DMS 273 (cell line): ENCODE data around the gene ERMAP.
"Not testable (repeated sequence)": the region's sequence is repeated elsewhere in the genome, so short reads cannot be mapped to it uniquely, and the experiment has no call there.

ENCODE experiments used
- DNase-seq: peaks from one replicate; lab custom pipeline; 2025; ENCODE audit not compliant: unreplicated experiment; lab: John Stamatoyannopoulos, UW

The ERMAP gene

DNA sequence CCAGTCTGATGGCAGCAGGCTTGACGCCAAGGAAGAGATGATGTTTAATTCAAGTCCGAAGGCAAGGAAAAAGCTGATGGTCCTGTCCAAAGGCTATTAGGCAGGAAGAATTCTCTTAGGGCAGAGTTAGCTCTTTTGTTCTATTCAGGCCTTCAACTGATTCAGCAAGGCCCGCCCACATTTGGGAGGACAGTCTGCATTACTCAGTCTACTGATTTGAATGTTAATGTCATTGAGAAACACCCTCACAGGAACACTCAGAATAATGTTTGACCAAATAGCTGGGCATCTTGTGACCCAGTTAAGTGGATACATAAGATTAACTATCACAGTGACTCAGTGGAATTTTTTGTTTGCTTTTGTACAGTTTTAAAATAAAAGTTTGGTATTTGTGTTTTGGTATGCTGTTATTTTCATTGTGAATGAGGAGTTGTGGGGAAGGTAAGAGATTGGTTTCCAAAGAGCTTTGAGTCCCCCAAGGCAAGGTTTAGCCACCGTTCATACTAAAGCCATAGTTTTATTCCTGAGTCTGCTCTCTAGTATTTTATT lies 27.7 kb downstream of the ERMAP start:
- no peak for DNase-seq

DNA sequence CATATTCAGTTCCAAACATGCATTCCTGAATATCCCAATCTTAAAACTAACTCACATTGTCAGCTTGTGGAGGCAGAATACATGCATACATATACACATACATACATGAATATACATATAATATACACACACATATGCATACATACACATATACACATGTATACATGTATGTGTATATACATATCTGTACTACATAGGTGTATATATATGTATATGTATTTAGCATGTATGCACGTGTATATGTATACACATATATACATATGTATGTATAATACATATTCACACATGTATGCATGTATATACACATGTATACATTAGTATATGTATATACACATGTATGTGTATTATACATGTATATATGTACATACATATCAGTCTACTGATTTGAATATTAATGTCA lies 28.3 kb downstream of the ERMAP start:
- no peak for DNase-seq

DNA sequence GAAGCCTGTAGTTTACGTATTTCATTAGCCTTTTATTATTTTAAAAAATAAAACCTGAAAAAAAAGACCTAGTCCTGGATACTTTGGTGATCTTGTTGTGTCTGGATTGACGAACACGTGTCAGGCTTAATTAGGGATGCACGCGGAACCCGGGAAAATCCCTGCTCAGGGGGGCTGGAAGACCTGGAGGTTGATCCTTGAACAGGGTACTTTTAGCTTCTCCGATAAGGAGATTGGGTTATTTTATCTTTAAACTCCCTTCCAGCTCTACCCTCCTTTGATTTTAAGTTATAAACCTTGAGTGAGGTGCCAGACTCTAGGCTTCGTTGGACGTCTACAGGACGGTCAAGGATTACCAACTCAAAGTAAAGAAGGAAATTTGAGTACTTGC lies 28.9 kb downstream of the ERMAP start:
- peak; percentile 70 for DNase-seq

DNA sequence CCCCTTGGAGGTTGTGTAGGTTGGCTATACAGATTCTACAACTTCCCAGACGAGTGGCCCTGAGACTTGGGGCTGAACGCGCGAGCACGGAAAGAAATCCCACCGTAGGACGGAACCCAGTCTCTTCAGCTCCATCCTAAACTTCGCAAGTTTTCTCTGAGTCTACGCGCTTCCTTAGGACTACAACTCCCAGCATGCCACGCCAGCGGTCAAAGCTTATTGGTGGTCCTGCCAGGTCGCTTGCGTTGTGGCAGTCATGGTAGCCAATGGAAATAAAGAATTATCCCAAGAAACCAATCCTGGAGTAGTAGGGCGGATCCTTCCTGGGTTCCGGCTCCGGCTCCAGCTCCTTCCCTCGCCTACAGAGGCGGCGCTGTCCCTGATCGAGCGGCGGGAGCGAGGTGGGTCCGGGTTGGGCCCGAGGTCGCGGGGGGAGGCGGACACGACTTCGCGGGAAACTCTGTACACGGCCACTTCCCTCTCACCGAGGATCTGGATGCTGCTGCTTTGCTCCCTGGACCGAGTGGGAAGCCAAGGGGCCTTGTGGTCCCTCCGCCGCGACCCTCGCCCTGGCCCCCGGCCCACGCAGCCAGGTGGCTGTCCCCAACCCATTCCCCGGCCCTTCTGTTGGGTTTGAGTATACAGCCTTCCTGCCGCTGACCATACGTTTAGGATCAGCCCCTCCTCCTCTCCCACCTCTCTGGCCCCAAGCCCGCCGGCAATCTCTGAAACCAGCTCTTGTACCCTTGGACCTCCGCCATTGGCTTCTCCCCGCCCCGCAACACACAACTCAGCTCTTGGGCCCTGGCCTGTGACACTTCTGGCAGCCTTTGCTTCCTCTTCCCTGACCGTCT lies 29.6 kb downstream of the ERMAP start, which contains the start of gene ZNF691:
Gene ZNF691, plus strand, starts transcription at position 357 of the 854 bp plus-strand sequence. CDS start 3,046 bp downstream, outside the sequence.
- DNase-seq = peak; percentile 99

DNA sequence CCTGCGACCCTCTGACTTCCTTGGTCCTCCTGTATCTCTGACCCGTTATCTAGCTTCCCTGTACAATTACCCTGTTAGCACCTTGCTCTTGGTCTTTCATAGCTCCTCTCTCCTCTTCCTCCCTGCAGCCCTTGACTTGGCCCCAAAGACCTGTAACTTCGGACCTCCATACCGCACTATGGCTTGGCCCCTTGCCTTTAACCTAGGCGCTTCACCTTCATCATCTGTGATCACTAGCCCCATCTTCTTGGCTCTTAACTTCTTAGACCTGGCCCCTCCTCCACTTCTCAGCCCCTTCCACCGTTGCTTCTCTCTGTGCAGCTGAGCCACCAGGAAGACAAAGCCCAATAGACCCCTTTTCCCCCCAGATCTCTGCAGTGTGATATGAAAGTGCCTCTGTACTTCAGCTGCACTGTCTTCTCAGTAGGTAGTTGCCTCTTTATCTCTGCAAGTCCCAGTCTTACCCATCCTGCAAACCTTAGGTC lies 30.2 kb downstream of the ERMAP start:
- DNase-seq = no peak

DNA sequence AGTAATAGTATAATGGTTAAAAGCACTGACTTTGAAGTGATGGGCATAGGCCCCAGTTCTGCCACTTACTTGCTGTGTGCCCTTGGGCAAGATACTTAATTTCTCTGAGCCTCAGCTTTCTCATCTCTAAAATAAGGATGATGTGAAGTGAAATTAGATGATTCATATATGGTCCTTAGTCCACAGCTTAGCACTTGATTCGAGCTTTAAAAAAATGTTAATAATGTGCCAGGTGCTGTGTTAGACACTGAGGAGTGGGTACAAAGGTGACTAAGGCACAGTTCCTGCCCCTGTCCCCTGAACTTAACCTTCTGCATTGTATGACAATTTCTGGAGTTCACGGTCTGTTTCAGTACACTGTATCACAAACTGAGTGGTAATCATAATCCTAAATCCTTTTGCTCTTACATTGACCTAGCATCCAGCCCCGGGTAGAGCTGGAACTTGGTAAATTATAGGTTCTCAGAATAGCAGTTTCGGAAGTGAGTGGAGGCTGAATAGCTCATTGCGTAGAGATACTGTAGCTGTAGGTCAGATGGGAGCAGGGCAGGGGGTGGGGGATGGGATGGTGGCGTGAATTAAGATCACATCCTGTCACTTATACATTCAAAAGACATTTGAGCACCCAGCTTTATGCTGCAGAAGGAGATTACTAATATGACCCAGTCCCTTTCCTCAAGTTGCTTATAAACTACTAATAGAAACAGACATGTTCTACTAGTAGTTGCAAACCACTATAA lies 31.0 kb downstream of the ERMAP start:
- DNase-seq = no peak

DNA sequence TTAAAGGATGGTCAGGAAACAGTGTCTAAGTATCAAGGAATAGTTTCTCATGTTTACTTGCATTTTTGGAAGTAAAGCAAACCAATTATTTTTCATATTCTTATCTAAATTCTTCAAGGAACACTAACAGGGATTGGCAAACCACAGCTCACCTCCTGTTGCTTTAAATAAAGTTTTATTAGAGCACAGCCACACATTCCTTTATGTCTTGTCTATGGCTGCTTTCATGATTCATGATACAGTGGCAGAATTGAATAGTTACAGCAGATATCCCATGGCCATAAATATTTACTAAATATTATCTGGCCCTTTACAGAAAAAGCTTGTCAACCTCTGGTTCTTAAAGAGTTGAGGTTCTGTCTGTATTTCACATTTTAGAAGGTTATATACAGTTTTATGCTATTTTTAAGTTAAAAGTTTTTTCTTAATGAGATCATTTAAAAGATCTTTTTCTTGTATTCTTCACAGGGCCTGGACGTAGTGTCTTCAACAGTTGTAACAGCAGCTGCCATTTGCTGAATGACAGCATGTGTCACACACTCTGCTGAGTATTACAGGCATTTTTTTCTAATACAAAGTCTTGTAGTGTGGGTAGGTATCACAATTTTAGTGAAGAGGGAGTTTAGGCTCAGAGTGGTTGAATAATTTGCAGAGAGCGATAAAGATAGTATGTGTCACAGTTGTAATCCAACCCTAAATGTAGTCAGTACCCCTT lies 32.1 kb downstream of the ERMAP start:
- DNase-seq = no peak

DNA sequence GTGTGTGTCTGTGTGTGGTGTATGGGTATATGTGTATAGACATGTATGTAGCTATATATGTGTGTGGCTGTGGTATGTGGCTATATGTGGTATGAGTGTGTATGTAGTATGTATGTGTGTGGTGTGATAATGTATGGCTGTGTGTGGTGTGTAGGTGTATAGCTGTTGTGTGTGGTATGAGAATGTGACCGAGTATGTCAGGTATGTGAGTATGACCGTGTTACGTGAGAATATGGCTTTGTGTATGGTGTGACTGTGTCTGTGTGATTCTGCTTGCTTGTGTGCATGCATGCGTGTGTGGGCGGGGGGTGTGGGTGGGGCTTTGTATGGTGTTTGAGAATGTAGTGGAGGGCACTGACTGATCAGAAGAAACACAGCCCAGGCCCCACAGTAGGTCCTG lies 33.0 kb downstream of the ERMAP start:
- no peak for DNase-seq

DNA sequence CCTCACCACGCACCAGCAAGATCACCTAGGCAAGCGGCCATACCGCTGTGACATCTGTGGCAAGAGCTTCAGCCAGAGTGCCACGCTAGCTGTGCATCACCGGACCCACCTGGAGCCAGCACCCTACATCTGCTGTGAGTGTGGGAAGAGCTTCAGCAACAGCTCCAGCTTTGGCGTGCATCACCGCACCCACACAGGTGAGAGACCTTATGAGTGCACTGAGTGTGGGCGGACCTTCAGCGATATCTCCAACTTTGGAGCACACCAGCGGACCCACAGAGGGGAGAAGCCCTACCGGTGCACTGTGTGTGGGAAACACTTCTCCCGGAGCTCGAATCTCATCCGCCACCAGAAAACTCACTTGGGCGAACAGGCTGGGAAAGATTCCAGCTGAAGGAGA lies 34.5 kb downstream of the ERMAP start:
- DNase-seq = no peak

DNA sequence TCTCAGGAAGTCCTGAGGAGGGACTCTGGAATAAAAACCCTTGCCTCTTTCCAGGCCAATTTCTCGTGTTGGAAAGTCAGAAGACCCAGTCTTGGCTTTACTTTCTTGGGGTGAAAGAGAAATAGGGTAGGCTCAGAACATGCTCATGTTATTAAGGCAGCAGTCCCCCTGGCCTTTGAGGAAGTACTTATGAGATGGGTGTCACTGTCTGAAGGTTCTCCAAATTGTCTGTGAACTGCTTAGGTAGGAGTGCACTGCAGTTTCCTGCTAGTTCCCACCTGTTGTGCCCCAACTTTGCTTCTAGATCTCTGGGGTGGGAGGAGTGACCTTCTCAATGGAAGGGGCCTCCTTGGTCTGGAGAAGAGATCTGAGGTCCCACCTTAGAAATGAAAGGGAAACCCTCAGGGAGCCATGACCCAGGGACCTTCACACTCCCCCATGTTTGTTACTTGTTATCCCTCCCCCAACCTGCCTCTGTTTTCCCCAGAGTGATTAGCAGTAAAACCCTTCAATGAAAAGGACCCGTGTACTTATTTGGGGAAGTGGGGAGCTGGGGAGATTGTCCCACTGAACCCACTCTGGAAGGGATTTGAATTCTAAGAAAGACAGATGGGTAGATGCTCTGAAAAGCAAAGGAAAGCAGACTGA lies 35.2 kb downstream of the ERMAP start:
- no peak for DNase-seq

DNA sequence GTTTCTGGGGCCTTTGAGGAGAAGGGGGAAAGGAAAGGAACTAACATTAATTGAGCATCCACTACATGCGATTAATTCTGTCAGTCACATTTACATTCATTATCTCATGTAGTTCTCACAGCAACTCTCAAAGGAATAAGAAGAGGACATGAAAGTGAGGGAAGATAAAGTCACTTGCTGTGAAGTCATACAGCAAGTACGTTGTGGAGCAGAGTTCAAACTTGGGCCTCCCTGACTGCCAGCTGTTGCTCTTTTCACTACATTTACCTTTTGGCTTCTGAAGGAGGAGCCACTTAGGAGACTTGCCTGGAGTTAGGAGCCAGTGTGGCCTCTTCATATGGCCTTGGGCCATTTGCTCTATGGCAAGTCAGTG lies 35.7 kb downstream of the ERMAP start:
- DNase-seq = peak; percentile 24

DNA sequence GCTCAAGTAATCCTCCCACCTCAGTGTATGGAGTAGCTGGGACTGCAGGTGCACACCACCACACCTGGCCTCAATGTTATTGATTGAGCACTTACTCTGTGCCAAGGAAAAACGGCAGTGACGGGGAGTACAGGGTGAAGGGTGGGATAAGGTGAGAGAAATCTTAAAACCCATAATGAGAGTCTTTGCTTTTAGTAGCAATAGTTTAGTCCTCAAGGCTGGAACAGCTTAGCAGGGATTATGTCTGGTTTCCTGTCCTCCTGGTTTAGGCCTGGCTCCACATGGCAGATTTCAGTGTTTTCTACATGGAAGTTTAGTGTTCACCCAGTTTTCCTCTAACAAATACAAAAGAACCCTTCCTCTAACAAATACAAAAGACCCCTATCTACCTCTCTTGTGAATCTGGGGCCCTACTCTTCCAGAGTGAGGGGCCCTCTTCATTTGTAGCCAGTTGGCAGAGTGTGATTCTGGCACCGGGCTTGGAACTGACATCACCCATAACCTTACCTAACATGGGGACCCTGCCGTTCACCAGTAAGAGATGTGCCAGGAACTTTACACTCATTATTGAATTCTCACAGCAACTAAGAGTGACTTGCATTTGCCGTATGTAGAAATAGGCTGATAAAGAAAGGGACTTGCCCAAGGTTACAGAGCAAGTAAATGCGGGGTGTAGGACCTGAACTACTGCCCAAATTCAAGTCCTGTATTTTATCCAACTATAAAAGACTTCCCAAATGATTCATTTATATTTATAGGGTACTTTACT lies 36.4 kb downstream of the ERMAP start:
- DNase-seq = no peak

DNA sequence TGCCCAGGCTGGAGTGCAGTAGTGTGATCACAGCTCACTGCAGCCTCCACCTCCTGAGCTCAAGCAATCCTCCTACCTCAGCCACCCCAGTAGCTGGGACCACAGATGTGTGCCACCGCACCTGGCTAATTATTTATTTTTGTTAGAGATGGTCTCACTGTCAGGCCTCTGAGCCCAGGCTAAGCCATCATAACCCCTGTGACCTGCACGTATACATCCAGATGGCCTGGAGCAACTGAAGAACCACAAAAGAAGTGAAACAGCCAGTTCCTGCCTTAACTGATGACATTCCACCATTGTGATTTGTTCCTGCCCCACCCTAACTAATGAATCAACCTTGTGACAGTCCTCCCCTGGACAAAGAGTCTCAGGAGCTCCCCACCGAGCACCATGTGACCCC lies 39.6 kb downstream of the ERMAP start:
- not testable (repeated sequence) for DNase-seq

DNA sequence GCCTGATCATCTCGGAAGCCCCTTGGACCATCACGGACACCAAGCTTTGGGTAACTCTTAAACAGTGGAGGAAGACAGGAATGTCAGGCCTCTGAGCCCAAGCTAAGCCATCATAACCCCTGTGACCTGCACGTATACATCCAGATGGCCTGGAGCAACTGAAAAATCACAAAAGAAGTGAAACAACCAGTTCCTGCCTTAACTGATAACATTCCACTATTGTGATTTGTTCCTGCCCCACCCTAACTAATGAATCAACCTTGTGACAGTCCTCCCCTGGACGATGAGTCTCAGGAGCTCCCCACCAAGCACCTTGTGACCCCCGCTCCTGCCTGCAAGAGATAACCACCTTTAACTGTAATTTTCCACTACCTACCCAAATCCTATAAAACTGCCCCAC lies 42.4 kb downstream of the ERMAP start:
- not testable (repeated sequence) for DNase-seq

DNA sequence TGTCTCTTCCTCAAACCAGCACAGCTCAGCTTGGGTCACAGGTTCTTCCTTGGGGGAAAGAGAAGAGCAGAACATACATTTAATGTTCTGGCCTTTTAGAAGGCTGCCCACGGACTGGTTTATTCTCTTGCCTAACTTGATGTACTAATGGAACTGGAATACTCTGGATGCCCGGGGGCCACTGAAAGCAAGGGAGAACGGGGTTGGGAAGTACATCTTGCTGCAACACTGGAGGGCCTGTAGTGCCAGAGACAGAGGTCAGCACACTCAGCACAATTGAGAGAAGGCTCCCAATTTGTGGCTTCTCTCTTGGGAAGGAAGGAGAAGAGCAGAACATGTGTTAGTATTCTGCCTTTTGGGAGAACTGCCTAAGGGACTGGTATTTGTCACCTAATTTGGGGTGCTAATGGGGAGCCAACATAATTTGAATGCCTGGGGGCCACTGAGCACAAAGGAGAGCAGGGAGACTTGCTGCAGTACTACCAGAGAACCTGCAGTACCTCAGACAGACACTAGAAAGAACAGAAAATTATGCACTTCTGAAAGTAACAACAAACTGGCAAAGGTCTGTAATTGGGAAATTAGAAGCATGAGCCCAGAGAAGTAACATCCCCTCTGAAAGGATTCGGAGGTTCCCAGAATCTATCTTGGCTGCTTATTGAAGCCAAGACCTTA lies 43.6 kb downstream of the ERMAP start:
- DNase-seq = no peak

DNA sequence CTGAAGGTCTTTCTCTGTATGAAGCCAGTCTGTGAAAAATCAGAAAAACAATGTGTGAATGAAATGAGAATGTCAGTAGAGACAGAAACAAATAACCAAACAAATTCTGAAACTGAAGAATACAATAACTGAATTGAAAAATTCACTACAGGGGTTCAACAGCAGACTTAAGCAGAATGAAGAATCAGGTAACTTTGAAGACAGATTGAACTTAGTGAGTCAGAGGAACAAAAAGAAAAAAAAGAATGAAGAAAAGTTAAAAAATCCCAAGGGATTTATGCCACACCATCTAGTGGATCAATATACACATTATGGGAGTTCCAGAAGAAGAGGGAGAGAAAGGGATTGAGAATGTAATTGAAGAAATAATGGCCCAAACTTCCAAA lies 44.1 kb downstream of the ERMAP start:
- no peak for DNase-seq

DNA sequence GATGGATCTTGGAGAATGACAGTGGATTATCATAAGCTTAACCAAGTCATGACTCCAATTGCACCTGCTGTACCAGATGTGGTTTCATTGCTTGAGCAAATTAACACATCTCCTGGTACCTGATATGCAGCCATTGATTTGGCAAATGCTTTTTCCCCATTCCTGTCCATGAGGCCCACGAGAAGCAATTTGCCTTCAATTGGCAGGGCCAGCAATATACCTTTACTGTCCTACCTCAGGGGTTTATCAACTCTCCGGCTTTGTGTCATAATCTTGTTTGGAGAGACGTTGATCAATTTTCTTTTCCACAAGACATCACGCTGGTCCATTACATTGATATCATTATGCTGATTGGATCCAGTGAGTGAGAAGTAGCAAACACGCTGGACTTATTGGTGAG lies 49.6 kb downstream of the ERMAP start:
- DNase-seq = peak; percentile 34

DNA sequence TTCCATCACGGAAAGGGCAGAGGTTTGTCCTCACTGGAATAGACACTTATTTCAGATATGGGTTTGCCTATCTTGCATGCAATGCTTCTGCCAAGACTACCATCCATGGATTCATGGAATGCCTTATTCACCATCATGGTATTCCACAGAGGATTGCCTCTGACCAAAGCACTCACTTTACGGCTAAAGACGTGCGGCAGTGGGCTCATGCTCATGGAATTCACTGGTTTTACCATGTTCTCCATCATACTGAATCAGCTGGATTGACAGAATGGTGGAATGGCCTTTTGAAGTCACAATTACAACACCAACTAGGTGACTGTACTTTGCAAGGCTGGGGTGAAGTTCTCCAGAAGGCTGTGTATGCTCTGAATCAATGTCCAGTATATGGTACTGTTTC lies 51.5 kb downstream of the ERMAP start:
- DNase-seq = not testable (repeated sequence)

DNA sequence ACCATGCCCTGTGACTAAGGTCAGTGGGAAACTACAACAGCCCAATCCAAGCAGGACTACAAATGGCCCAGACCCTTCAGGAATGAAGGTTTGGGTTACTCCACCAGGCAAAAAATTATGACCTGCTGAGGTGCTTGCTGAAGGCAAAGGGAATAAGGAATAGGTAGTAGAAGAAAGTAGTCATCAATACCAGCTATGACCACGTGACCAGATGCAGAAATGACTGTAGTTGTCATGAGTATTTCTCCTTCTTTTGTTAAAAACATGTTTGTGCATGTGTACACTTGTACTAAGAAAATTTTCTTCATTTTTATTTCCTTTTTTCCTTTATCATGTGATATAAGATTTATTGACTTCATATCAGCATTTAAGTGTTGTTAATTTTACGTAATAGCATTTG lies 52.3 kb downstream of the ERMAP start:
- not testable (repeated sequence) for DNase-seq
